Pancreas (tissue), 10 donors: ENCODE measurements around the gene OR7G3. TPM values are rescaled to one million over a fixed set of nuclear protein-coding genes. Genes with fewer than 3 reads are reported as not detected.

Source experiments
- ATAC-seq, 4 donors: fragments of 200-7000 bp; cut with Tn5 transposase; one replicate each; pipeline versions ENCODE4 v1.8.0 to v1.9.1; 2020; ENCODE audit warnings: mild to moderate bottlenecking in 4 of 4, moderate library complexity in 4 of 4
- DNase-seq, 6 donors: peaks; one replicate each; pipeline ENCODE4 v3.0.0-alpha.2; 2020
- FAIRE-seq: peaks from 2 replicates; lab custom pipeline; 2012; peaks lifted over from hg19 to GRCh38; lab: Jason Lieb, UNC
- H3K27ac ChIP-seq, 4 donors: fragments of 200-600 bp; sonication (generic); 1 replicate in 3 of 4; 2 replicates in 1 of 4; pipeline versions ENCODE4 v1.5.0 to v1.8.0; 2020
- H3K27me3 ChIP-seq, 4 donors: fragments of 200-600 bp; one replicate each; pipeline ENCODE4 v1.8.0; 2021
- H3K36me3 ChIP-seq, 3 donors: fragments of 200-600 bp; sonication (generic) in 1 of 3; one replicate each; pipeline versions ENCODE4 v1.5.0 to v1.8.0; 2020 to 2021
- H3K4me1 ChIP-seq, 3 donors: fragments of 200-600 bp; one replicate each; pipeline ENCODE4 v1.8.0; 2021
- H3K4me3 ChIP-seq, 4 donors: fragments of 200-600 bp; sonication (generic) in 2 of 4; one replicate each; pipeline versions ENCODE4 v1.5.0 to v1.8.0; 2020 to 2021
- H3K9me3 ChIP-seq, 4 donors: fragments of 200-600 bp; one replicate each; pipeline ENCODE4 v1.8.0; 2021
- WGBS, 2 donors: extraction: QIAGEN DNeasy Blood & Tissue Kit; methylation state at CpG; one replicate each; pipeline ENCODE4 v1.1.7; 2013; 5-methylcytosine and 5-hydroxymethylcytosine counted together
- intact Hi-C, 3 donors: fragments of 100-400 bp; cut with DNase I; formaldehyde crosslinking; loops; one replicate each; pipeline versions ENCODE4 v1.11.1 to v1.14.2; 2022
- polyA plus RNA-seq, 2 donors: library from polyadenylated mRNA; stranded (reverse); fragments of 200-250 nt; gene quantifications; one replicate each; pipeline ENCODE4 v1.2.3, GENCODE V29; 2013
- total RNA-seq, 6 donors: library from RNA; stranded (reverse); fragmentation: NEBNext Ultra II Directional in 4 of 6; extraction: Animal tissue kit (Norgen Biotek cat#: 25700) in 4 of 6; gene quantifications; one replicate each; pipeline versions ENCODE4 v1.2.1 to v1.2.4, GENCODE V29; 2021 to 2023
- TF ChIP-seq, protein P1 (sequence below), 4 donors: fragments of 200-600 bp; sonication (generic) in 3 of 4; IDR thresholded peaks; one replicate each; pipeline versions ENCODE4 v1.5.0 to v1.8.0; 2021; ENCODE audit warnings: antibody characterized with exemption in 4 of 4
- donor health status: healthy with polysubstance abuse.
- donor health status: DM: no; HTN: no; CAD: no; lungs with moderate emphysema.
- donor health status: DM: no; HTN: no; CAD: no.
- donor health status: control.
- donor health status: control.
- donor health status: Bipolar disorder and iron deficiency.
- donor health status: DM: yes; HTN: yes; CAD: no.
- donor health status: DM: no; HTN: no; CAD: no.
- donor health status: DM: no; HTN: no; CAD: no.
- donor health status: DM: yes; HTN: yes; CAD: no.

The OR7G3 gene
- total and polyA plus RNA-seq, 8 donors = not detected

DNA sequence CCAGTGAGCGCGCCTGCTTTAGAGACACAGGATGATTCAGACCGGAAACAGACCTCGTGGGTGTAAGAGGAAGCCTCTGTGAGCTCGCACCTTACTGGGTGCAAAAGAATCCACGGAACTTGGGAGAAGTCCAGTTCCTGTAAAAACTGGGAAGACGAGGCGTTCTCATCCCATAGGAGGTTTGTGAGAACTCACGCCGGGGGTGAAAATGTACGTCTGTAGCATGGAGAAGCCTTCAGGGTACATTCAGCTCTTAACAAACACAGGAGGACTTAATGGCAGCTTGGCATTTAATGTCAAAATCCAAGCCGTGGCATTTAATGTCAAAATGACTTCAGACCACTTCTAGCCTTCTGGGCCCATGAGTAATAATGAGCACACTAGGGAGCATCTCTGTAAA, 34.7 kb upstream of the OR7G3 start:
- no peak for DNase-seq
- WGBS, 2 donors = 97 to 99% methylated on average over 12 of the region's 12 CpGs
- TF ChIP-seq, protein P1, sequence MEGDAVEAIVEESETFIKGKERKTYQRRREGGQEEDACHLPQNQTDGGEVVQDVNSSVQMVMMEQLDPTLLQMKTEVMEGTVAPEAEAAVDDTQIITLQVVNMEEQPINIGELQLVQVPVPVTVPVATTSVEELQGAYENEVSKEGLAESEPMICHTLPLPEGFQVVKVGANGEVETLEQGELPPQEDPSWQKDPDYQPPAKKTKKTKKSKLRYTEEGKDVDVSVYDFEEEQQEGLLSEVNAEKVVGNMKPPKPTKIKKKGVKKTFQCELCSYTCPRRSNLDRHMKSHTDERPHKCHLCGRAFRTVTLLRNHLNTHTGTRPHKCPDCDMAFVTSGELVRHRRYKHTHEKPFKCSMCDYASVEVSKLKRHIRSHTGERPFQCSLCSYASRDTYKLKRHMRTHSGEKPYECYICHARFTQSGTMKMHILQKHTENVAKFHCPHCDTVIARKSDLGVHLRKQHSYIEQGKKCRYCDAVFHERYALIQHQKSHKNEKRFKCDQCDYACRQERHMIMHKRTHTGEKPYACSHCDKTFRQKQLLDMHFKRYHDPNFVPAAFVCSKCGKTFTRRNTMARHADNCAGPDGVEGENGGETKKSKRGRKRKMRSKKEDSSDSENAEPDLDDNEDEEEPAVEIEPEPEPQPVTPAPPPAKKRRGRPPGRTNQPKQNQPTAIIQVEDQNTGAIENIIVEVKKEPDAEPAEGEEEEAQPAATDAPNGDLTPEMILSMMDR (IDR thresholded peaks at IDR 0.05) = no peak
- no peaks in the 10 kb centered on the region for H3K9me3 ChIP-seq
- no peak for ATAC-seq
- no peaks in the 10 kb centered on the region for H3K4me1 ChIP-seq
- no peaks in the 10 kb centered on the region for H3K27me3 ChIP-seq
- no peak overlapping the region for H3K27ac ChIP-seq
- FAIRE-seq = no peak
- H3K4me3 ChIP-seq = no peak overlapping the region
- intact Hi-C loops = no loop called here
- H3K36me3 ChIP-seq = peaks cover 9 to 76% (median 55%) of the 10 kb centered on the region in 3 donors

DNA sequence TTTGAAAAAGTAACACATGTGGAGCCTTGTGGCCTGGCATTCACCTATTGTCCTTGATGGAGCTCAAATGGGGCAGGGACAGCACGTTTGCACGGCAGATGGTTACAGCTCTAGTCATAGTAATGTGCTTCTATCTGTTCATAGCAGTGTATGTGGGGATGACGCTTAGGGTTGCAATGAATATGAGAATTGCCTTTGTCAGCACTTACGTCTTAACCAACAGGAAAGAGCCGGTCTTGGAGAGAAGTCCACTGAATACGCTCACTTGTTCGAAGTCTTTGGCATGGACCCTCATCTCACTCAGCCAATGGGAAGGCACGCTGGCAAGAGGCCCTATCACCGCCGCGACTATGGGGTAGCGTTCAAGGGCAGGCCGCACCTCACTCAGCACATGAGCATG, 33.1 kb upstream of the OR7G3 start:
- H3K27ac ChIP-seq = no peak overlapping the region
- DNase-seq (no peak), ATAC-seq (no peak), FAIRE-seq (no peak)
- 99 to 100% methylated on average over 13 of the region's 13 CpGs for WGBS, 2 donors
- H3K36me3 ChIP-seq = peaks cover 9 to 77% (median 55%) of the 10 kb centered on the region in 3 donors
- no peak overlapping the region for H3K4me3 ChIP-seq
- intact Hi-C loops = no loop called here
- H3K4me1 ChIP-seq = no peaks in the 10 kb centered on the region
- H3K27me3 ChIP-seq = no peaks in the 10 kb centered on the region
- H3K9me3 ChIP-seq = no peaks in the 10 kb centered on the region
- TF ChIP-seq, protein P1 (IDR thresholded peaks at IDR 0.05) = no peak

DNA sequence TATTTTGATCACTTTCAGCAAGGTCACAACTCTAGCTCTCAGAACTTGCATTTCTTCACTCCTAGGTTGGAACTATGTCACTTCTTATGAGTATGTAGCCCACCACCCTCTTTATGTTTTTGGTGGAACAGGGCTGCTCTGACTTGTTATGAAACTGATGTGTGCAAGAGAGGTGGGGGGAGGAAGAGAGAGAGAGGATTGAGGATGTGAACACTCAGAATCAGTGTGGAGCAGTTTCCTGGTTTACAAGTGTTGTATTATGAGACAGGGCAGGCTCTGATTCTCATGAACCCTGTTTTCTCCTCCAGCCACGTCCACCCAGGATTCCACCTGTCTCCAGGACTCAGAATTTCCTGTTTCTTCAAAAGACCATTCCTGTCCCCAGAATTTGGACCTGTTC, 29.6 kb upstream of the OR7G3 start:
- FAIRE-seq = no peak
- Histone ChIP-seq H3K27me3 (no peaks in the 10 kb centered on the region), H3K9me3 (no peaks in the 10 kb centered on the region), H3K36me3 (peaks cover 9 to 49% (median 42%) of the 10 kb centered on the region in 3 donors), H3K4me3 (no peak overlapping the region), H3K27ac (no peak overlapping the region), H3K4me1 (no peaks in the 10 kb centered on the region)
- ATAC-seq = no peak
- no peak for DNase-seq
- intact Hi-C loops = no loop called here
- TF ChIP-seq, protein P1 (IDR thresholded peaks at IDR 0.05) = no peak
- WGBS, 2 donors = 86 to 91% methylated on average over 1 of the region's 1 CpG

DNA sequence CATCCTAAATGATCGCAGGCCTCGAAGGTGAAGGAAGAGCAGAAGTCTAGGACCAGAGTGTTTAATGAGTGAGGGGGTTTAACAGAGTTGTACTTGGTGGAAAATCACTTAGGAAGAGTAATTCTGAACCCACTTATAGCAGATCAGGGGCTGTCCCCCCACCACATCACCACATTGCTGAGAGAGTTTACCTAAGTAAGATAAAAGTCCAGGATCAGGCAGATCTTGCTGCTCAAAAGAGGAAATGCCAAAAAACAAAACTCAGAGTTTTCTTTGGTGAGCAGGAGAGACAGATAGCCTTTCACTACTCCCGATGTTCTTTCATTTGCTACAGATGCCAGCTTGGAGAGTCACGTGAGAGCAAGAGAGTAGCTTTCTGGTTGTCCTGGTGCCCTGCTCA, 28.8 kb upstream of the OR7G3 start:
- Histone ChIP-seq H3K36me3 (peaks cover 9 to 42% (median 35%) of the 10 kb centered on the region in 3 donors), H3K9me3 (no peaks in the 10 kb centered on the region)

DNA sequence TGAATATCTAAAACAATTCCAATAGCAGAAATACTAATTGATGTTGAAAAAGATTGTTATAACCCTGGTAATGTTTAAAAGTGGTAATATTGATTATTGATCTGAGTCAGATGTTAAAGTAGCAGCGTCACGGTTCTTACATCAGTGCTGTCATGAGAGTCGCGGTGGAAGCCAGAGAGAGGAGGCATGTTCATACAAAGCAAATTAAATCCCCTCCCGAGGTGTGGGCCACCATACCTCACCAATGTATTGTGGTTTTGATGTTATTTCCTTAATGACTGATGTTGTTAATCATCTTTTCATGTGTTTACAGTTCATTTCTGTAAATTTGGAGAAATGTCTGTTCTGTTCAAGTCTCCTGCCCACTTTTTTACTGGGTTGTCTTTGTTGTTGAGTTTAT, 24.6 kb upstream of the OR7G3 start:
- no peaks in the 10 kb centered on the region for H3K36me3 ChIP-seq
- TF ChIP-seq, protein P1 (IDR thresholded peaks at IDR 0.05) = no peak
- intact Hi-C loops = no loop called here
- H3K27me3 ChIP-seq = no peaks in the 10 kb centered on the region
- FAIRE-seq (no peak), DNase-seq (no peak), ATAC-seq (no peak)
- no peaks in the 10 kb centered on the region for H3K4me1 ChIP-seq
- no peak overlapping the region for H3K27ac ChIP-seq
- 92 to 94% methylated on average over 5 of the region's 5 CpGs for WGBS, 2 donors
- H3K9me3 ChIP-seq = no peaks in the 10 kb centered on the region
- no peak overlapping the region for H3K4me3 ChIP-seq

More for the DNA sequence above, 28.8 kb upstream of the OR7G3 start:
- ATAC-seq (no peak), FAIRE-seq (no peak), DNase-seq (no peak)
- Histone ChIP-seq H3K27me3 (no peaks in the 10 kb centered on the region), H3K27ac (no peak overlapping the region), H3K4me1 (no peaks in the 10 kb centered on the region), H3K4me3 (no peak overlapping the region)
- TF ChIP-seq, protein P1 (IDR thresholded peaks at IDR 0.05) = no peak
- WGBS, 2 donors = 99% methylated on average over 4 of the region's 4 CpGs
- intact Hi-C loops = no loop called here
